ENCODE data around the gene COL23A1. TPM values are rescaled to one million over a fixed set of nuclear protein-coding genes. Genes with fewer than 3 reads are reported as not detected.

The COL23A1 gene
- total RNA-seq, 1 experiment from 2014 or later, result not detected

- peaks cover 46% of the 10 kb centered on the region for H3K27me3 ChIP-seq (ENCODE audit: low read length)
- no TSS peak for BruUV-seq (replicated peaks)
- no peaks in the 10 kb centered on the region for H4K20me1 ChIP-seq (ENCODE audit: low read length)
- no peak overlapping the region for H2AFZ ChIP-seq (ENCODE audit: low read length)
- no peaks in the 10 kb centered on the region for H3K9me2 ChIP-seq (replicated peaks; ENCODE audit: low read length)
- H3K9me3 ChIP-seq (ENCODE audit: low read length), result no peaks in the 10 kb centered on the region
- ATAC-seq (no peak), DNase-seq (no peak)
- no peak overlapping the region for H3K4me2 ChIP-seq (ENCODE audit: low read length)
- H3K36me3 ChIP-seq (ENCODE audit: low read depth, low read length), result no peaks in the 10 kb centered on the region
- H3K4me1 ChIP-seq (ENCODE audit: insufficient read depth, low read length), result no peaks in the 10 kb centered on the region
- H3K9ac ChIP-seq (ENCODE audit: low read length), result no peak overlapping the region
- ChIA-PET POLR2A (ENCODE audit: unreplicated experiment) (no interaction called here), CTCF (no interaction called here)
- no peaks in the 10 kb centered on the region for H3F3A ChIP-seq (ENCODE audit: low read length, unreplicated experiment)
- no peaks in the 10 kb centered on the region for H3K79me2 ChIP-seq (ENCODE audit: low read length)
- H3K4me3 ChIP-seq (ENCODE audit: low read length), result no peak overlapping the region
- TF ChIP-seq EZH2 (IDR thresholded peaks at IDR 0.05; ENCODE audit: low read length, unreplicated experiment), result no peak
- no peak for TF ChIP-seq EZH2phosphoT487 (IDR thresholded peaks at IDR 0.05; ENCODE audit: borderline replicate concordance, low read length)
- no peak for TF ChIP-seq CTCF (conservative IDR thresholded peaks at IDR 0.05; ENCODE audit: low read depth, low read length)
- intact Hi-C loops (cut with micrococcal nuclease), result no loop called here
- H3K27ac ChIP-seq (ENCODE audit: low read length), result no peak overlapping the region
Measured at GRCh38 chr5:178554311-178554710, 35.9 kb downstream of the COL23A1 start.

- Histone ChIP-seq H3K9me3 (ENCODE audit: low read length) (no peaks in the 10 kb centered on the region), H3K27me3 (ENCODE audit: low read length) (peaks cover 45% of the 10 kb centered on the region), H3K79me2 (ENCODE audit: low read length) (no peaks in the 10 kb centered on the region), H3K9ac (ENCODE audit: low read length) (no peak overlapping the region), H3F3A (ENCODE audit: low read length, unreplicated experiment) (no peaks in the 10 kb centered on the region), H3K36me3 (ENCODE audit: low read depth, low read length) (no peaks in the 10 kb centered on the region), H3K4me2 (ENCODE audit: low read length) (no peak overlapping the region), H3K9me2 (replicated peaks; ENCODE audit: low read length) (no peaks in the 10 kb centered on the region), H3K27ac (ENCODE audit: low read length) (no peak overlapping the region), H2AFZ (ENCODE audit: low read length) (no peak overlapping the region), H3K4me3 (ENCODE audit: low read length) (no peak overlapping the region), H4K20me1 (ENCODE audit: low read length) (no peaks in the 10 kb centered on the region), H3K4me1 (ENCODE audit: insufficient read depth, low read length) (no peaks in the 10 kb centered on the region)
- no peak for TF ChIP-seq EZH2phosphoT487 (IDR thresholded peaks at IDR 0.05; ENCODE audit: borderline replicate concordance, low read length)
- no peak for TF ChIP-seq CTCF (conservative IDR thresholded peaks at IDR 0.05; ENCODE audit: low read depth, low read length)
- TF ChIP-seq EZH2 (IDR thresholded peaks at IDR 0.05; ENCODE audit: low read length, unreplicated experiment), result no peak
- no TSS peak for BruUV-seq (replicated peaks)
- ChIA-PET POLR2A (ENCODE audit: unreplicated experiment) (no interaction called here), CTCF (no interaction called here)
- no peak for DNase-seq
- no peak for ATAC-seq
- intact Hi-C loops (cut with micrococcal nuclease), result no loop called here
Measured at GRCh38 chr5:178553517-178553916, 36.7 kb downstream of the COL23A1 start.

- no peaks in the 10 kb centered on the region for H3K9me2 ChIP-seq (replicated peaks; ENCODE audit: low read length)
- H3K4me3 ChIP-seq (ENCODE audit: low read length), result no peak overlapping the region
- TF ChIP-seq EZH2phosphoT487 (IDR thresholded peaks at IDR 0.05; ENCODE audit: borderline replicate concordance, low read length) (no peak), CTCF (conservative IDR thresholded peaks at IDR 0.05; ENCODE audit: low read depth, low read length) (no peak), EZH2 (IDR thresholded peaks at IDR 0.05; ENCODE audit: low read length, unreplicated experiment) (no peak)
- no peak overlapping the region for H2AFZ ChIP-seq (ENCODE audit: low read length)
- ChIA-PET POLR2A (ENCODE audit: unreplicated experiment) (no interaction called here), CTCF (interaction anchor here (1.7 kb wide), 1 partner anchor 268 kb away, joined by 5 read pairs; no protein-coding TSS in a partner anchor)
- no peaks in the 10 kb centered on the region for H4K20me1 ChIP-seq (ENCODE audit: low read length)
- no peak overlapping the region for H3K27ac ChIP-seq (ENCODE audit: low read length)
- no peak overlapping the region for H3K4me2 ChIP-seq (ENCODE audit: low read length)
- H3K27me3 ChIP-seq (ENCODE audit: low read length), result peaks cover 29% of the 10 kb centered on the region
- no peaks in the 10 kb centered on the region for H3K4me1 ChIP-seq (ENCODE audit: insufficient read depth, low read length)
- H3F3A ChIP-seq (ENCODE audit: low read length, unreplicated experiment), result no peaks in the 10 kb centered on the region
- H3K9ac ChIP-seq (ENCODE audit: low read length), result no peak overlapping the region
- no peak for ATAC-seq
- DNase-seq, result no peak
- intact Hi-C loops (cut with micrococcal nuclease), result loop anchor here (1.0 kb wide), 3 partner anchors 90 to 271 kb away; no protein-coding TSS in a partner anchor
- BruUV-seq (replicated peaks), result no TSS peak
- H3K36me3 ChIP-seq (ENCODE audit: low read depth, low read length), result no peaks in the 10 kb centered on the region
- no peaks in the 10 kb centered on the region for H3K79me2 ChIP-seq (ENCODE audit: low read length)
- H3K9me3 ChIP-seq (ENCODE audit: low read length), result no peaks in the 10 kb centered on the region
Measured at GRCh38 chr5:178551468-178551867, 38.7 kb downstream of the COL23A1 start.

All from PC-3 (cell line).